Amygdala (tissue), 56 donors: ENCODE data around the gene MB21D2.
"Not testable (repeated sequence)": the region's sequence is repeated elsewhere in the genome, so short reads cannot be mapped to it uniquely, and the experiment has no call there.

ENCODE experiments used
- DNase-seq, 56 donors: peaks; one replicate each; lab custom pipeline; 2025; lab: John Stamatoyannopoulos, UW

Gene MB21D2, protein sequence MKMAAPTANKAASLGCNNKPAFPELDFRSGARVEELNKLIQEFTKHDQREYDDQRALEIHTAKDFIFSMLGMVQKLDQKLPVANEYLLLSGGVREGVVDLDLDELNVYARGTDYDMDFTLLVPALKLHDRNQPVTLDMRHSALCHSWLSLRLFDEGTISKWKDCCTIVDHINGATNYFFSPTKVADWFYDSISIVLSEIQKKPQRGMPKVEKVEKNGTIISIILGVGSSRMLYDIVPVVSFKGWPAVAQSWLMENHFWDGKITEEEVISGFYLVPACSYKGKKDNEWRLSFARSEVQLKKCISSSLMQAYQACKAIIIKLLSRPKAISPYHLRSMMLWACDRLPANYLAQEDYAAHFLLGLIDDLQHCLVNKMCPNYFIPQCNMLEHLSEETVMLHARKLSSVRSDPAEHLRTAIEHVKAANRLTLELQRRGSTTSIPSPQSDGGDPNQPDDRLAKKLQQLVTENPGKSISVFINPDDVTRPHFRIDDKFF

DNA sequence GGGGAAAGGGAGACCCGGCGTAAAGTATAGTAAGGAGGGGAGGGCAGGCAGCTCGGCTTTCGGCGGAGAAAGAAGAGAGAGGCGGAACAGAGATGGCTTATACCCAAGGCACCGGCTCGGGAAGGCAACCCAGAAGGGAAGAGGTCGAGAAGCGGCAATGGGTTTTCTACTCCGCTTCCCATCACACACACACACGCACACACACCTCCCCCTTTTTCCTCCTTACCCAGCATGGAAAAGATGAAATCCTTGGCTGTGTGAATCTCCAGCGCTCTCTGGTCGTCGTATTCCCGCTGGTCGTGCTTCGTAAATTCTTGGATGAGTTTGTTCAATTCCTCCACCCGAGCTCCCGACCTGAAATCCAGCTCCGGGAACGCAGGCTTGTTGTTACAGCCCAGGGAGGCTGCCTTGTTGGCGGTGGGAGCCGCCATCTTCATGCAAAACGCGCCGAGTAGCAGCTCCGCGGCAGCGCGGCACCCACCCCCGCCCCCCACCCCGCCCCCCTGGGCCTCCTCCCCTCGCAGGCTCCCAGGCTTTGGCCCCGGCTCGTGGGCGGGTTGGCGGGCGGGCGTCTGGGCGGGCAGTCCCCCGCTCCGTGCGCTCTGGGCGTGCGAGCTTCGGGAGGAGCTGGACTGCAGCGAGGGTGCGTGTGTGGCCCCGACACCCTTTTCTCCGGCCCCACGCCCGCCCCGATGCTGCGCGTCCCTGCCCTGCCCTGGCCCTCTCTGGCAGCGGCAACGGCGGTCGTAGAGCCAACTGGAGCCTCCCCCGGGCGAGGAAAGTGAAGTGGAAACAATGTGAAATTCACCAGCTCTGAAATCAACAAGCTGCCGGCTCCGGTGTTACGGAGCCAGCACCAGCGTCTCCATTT, at the start of gene MB21D2:
Gene MB21D2 (minus strand): TSS at position 453 of the 871 bp plus-strand sequence. CDS start 16 bp downstream, at position 437.
- peak in 55 of 56 donors; percentile 39 to 92 (median 72) for DNase-seq

DNA sequence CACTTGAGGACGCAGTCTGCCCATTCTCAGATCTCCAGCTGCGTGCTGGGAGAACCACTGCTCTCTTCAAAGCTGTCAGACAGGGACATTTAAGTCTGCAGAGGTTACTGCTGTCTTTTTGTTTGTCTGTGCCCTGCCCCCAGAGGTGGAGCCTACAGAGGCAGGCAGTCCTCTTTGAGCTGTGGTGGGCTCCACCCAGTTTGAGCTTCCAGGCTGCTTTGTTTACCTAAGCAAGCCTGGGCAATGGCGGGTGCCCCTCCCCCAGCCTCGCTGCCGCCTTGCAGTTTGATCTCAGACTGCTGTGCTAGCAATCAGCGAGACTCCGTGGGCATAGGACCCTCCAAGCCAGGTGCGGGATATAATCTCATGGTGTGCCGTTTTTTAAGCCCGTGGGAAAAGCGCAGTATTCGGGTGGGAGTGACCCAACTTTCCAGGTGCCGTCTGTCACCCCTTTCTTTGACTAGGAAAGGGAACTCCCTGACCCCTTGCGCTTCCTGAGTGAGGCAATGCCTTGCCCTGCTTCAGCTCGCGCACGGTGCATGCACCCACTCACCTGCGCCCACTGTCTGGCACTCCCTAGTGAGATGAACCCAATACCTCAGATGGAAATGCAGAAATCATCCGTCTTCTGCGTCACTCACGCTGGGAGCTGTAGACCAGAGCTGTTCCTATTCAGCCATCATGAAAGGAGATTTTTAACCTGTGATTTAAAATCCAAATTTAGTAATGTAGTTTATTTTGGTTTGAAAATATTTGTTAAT, 47.5 kb upstream of the MB21D2 start:
- not testable (repeated sequence) for DNase-seq

DNA sequence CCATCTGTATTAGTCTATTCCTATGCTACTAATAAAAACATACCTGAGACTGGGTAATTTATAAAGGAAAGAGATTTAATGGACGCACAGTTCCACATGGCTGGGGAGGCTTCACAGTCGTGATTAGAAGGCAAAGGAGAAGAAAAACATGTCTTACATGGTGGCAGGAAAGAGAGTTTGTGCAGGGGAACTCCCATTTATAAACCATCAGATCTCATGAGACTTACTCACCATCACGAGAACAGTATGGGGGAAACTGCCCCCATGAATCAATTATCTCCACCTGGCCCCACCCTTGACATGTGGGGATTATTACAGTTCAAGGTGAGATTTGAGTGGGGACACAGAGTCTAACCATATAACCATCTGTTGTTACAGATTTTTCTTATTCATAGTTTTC, 42.1 kb upstream of the MB21D2 start:
- DNase-seq = no peak

DNA sequence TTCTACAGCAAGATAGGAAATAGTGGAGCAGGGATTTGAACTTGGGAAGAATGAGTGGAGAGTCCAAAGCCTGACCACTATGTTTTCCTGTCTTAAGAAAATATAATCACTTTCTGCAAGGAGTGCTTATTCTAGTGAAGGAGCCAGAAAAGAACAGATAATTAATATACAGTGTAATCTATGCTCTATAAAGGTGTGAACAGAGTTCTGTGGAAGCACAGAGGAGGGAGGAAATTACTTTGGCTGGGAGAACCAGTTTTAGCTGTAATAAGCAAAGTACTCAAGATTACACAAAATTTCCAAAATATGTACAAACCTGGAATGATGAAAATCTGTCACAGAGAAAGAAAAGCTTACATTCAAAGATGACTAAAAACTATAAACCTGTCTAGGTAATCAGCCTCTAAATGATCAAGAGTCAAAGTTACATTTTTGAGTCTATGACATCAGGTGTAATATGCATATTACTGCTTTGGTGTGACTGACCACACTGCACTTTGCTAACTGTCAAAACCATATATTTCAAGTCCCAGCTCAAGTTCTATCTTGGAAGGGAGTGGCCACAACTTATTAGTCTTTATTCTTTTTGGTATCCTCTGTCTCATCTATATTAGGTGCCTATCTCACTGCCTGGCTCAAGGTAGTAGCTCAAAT, 40.7 kb upstream of the MB21D2 start:
- no peak for DNase-seq

DNA sequence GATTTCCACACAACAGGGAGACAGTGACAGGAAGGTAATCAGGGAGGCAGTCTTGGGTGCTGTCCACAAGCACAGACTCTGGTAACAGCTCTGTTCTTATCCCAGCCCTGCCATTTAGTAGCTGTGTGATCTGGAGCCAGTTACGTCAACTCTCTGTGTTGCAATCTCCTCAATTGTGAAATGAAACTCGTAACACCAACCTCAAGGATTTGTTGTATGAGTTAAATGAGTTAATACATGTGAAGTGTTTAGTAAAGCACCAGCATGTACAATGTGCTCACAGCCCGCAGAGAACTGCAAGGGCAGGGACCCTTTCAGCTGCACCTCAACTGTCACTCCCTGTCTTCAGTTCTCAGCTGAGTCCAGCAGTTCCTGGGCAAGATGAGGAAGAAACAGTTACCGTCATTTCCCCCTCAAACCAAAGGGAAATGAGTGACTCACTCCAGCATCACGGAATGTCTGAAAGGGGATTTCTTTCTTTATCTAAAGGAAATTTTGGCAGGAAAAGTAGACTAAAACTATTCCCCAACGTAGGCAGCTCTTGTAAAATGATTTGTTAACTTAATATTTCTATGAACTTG, 39.9 kb upstream of the MB21D2 start:
- DNase-seq = peak in 12 of 56 donors; percentile 0 to 52 (median 4)

DNA sequence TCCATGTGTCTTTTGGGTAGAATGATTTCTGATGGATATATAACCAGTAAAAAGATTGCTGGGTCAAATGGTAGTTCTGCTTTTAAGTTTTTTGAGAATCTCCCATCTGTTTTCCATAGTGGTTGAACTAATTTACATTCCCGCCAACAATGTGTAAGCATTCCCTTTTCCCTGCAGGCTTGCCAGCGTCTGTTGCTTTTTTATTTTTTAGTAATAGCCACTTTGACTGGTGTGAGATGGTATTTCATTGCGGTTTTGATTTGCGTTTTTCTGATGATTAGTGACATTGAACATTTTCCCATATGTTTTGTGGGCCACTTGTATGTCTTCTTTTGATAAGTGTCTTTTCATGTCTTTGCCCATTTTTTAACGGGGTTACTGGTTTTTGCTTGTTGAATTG, 36.3 kb upstream of the MB21D2 start:
- no peak for DNase-seq

DNA sequence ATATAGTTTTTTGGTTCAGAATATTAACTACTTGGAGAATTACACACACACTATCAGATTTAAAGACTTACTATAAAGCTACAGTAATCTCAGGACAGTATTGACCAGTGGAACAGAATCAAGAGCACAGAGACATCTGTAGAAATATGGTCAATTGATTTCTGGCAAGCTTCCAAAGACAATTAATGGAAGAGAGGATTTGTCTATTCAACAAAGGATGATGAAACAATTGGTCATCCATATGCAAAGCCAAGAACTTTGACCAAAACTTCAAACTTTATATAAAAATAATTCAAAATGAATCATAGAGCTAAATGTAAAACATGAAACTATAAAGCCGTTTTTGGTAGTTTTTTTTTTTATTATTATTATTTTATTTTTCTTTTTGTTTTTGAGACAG, 29.8 kb upstream of the MB21D2 start:
- no peak for DNase-seq

DNA sequence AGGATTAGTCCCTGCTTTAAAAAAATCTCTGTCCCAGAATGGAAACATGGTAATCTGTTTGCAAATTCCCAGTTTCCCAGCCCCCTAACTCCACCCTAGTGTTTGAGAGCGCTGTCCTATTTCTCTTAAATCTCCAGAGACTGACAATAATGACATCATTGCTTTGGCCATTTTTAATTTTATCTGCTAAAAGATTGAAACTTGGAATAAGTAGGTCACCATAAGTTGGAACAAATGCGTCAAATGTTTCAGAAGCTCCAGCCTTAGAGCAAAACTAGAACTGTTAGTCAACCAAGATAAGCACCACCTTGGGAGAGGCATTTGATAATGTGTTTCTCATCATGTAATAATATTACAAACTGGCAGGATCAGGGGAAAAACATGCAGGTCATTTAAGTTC, 25.7 kb upstream of the MB21D2 start:
- DNase-seq = no peak

DNA sequence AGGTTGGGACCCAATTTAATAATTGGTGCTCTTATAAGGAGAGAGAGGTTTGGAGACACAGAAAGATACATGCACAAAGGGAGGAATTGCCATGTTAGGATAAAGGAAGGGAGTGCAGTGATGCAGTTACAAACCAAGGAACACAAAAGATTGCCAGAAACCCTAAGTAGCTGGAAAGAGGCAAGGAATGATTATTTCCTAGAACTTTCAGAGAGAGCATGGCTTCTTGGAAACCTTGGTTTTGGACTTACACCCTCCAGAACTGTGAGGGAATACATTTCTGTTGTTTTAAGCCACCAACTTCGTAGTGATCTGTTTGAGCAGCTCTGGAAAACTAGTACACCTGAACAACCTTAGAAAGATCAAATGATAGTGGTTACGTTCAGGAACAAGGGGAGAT, 25.0 kb upstream of the MB21D2 start:
- DNase-seq = no peak

DNA sequence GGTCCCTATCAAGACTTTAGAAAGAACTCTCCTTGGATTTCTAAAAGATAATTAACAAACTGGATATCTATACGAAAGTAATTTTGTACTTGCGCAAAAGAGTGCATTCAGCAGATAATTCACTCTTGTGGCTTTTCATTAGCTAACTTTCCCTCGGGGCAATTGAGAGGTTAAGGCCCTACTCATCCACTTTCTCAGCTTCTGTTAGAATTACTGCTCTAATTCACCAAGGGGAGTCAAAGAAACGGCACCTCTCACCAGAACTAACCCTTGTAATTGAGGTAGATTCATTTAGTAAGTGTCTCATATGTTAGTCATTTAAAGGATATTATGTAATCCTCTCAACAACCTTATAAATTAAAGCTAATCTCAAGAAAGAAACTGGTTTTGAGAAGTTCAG, 22.5 kb upstream of the MB21D2 start:
- DNase-seq = no peak

DNA sequence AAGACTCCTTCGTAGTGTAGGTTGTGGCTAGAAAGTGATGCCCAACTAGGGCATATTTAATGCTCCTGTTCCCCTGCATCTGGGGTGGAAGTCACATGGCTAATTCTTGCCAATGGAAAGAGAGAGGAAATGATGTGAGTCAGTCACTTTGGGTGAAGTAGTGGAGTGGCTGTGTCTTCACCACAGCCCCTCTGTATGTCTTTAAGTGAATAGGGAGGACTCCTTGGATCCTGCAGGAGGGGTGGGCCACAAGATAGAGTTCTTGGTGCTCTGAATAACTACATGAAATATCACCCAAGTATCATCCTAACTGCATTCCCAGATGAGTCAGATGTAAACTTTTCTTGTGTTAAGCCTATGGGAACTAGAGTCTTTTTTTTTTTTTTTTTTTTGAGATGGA, 17.8 kb upstream of the MB21D2 start:
- DNase-seq = no peak

DNA sequence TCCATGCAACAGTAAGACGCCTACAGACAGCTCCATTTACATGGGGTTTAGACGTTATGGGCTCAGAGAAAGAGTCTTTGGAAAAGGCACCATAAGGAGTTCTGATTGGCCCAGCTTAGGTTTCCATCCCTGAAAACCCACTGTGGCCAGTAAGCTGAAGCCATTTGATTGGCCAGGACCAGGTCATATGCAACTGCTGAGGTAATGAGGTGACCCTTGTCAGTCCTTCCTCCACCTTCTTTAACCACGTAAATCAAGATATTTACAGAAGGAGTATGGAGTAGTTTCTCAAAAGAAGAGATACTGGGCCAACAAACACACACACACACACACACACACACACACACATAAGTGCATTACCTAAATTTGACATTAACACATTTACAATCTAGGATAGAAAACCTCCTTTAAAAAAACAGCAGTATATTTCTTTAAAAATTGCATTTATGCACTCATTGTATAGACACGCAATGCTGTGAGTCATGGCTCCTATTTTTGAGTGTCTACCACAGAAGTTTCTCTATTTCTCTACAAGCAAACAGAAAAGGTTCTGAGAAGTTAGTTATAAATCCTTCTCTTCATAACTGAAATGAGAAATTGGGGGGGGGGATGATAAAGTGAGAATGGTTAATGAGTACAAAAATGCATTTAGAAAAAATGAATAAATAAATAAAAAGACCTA, 16.3 kb upstream of the MB21D2 start:
- no peak for DNase-seq

DNA sequence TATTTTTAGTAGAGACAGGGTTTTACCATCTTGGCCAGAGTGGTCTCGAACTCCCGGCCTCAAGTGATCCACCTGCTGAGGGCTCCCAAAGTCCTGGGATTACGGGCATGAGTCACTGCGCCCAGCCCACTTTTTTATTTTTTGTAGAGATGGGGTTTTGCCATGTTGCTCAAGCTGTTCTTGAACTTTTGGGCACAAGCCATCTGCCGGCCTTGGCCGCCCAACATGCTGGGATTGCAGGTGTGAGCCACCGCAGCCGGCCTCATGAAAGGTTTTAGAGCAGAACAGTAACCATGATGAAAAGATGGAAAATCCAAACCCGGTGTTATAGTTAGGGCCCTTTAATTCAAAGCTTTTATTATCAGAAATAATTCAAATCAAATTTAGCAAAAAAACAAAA, 15.6 kb upstream of the MB21D2 start:
- no peak for DNase-seq

DNA sequence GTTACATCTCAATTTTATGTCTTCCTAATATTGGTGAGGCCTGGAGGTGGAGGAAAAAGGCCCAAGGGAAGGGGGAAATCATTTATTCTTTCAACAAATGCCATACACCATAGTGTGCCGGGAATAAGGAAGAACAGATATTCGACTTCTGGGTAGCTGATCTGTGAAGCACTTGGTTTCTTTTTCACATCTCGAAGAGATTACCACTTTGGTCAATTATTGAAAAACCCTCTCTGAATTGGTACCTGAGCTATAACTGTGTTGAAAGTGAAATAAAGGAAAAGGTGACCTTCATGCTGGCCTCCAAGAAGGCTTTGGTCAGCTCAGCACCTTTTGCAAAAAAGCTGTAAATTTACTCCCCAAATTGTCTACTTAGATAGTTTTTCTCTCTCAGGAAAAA, 14.2 kb upstream of the MB21D2 start:
- DNase-seq = no peak

DNA sequence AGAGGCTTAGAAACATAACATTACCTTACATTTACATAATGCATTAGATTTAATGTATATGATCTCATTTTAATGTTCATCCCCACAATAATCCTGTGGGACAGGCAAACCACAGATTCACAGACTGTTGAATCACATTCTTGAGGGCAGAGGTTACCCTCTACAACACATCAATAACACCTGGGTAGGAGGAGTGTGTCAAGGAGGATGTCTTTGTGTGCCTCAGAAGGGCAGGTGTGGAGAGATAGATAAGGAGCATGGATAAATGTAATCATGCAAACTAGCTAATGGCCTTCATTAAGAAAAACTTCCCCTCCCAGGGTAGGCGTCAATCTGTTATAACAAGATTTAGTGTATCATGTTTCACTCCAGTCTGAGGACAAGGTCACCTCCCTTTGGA, 12.9 kb upstream of the MB21D2 start:
- DNase-seq = no peak

DNA sequence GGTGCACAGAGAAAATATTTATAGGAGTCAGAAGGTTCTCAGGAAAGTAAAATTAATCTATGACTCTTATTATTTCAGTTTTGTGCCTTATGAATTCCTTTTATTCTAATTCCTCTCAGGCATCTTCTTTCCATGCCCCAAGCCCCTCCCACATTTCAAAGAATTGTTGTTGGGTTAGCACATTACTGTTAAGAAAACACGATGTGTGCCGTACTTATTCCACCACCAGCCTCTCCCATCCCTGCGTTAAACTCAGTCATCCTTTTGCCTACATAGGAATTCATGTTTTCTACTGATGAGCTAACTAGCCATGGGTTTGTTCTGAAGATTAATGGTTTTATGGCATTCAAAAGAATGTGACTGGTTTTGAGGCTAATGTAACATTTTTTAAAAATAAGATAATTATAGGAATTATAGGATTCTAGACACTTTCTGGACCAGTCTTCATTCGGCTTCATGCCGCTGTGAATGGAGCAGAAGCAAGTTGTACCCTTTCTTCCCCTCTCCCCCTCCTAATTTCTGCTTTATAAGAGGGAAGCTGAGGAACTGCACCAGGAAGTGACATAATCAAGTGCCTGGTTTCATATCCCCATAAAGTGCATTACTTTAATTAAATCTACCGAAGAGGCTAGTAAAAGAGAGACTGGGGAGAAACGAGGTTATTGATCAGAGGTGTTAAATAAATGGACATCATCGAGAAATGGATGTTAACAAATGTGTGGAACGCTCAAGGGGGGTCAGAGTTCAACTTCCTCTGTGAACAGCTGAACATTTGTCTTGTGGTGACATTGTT, 12.3 kb upstream of the MB21D2 start:
- no peak for DNase-seq

DNA sequence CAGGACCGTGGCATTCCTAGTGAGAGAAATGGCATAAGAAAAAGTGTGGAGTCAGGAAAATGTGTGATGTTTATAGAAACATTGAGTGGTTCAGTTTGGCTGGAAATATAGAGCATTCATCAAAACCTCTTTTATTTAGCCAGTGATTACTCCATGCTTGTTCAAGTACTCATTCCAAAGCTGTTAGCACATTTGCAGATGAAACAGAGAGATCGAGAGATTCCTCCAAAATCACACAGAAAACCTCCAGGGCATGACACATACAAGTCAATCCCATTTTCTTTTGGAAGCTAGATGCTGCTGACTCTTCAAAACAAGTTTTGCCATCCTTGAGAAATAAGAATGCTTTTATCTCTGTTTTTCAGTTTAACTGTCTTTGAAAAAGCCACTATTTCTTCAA, 11.5 kb upstream of the MB21D2 start:
- DNase-seq = no peak

DNA sequence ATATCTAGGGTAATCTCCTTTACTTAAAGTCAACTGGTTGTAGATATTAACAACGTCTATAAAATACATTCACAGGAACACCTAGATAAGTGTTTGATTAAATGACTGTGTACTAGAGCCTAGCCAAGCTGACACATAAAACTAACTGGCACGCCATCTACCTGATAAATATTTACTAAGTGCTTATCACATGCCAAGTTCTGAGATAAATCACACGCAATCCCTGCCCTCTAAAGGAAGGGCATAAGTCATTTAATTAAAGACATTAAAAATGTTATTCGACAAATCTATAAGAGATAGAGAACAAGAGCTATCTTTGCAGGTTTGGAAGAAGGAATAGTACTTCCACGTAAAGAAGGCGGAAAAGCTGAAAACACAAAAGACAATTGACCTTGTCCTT, 11.1 kb upstream of the MB21D2 start:
- DNase-seq = no peak
